Spleen (tissue), 11 donors: ENCODE measurements around the gene PRRG1. TPM values are rescaled to one million over a fixed set of nuclear protein-coding genes. Genes with fewer than 3 reads are reported as not detected.

Experiments used
- DNase-seq: peaks from one replicate; pipeline ENCODE4 v3.0.0-alpha.2; 2020
- H3K27ac ChIP-seq, 8 donors: fragments of 200-600 bp; sonication (generic) in 7 of 8; 1 replicate in 4 of 8; 2 replicates in 4 of 8; pipeline versions ENCODE4 v1.5.0 to v1.8.0; 2016 to 2021; ENCODE audit warnings: inconsistent platforms in 4 of 8, mild to moderate bottlenecking in 4 of 8, moderate library complexity in 1 of 8
- H3K27me3 ChIP-seq, 7 donors: fragments of 200-600 bp; sonication (generic) in 6 of 7; replicated peaks in 1 of 7; 1 replicate in 4 of 7; 2 replicates in 3 of 7; pipeline versions ENCODE4 v1.5.0 to v1.8.0; 2016 to 2021; ENCODE audit warnings: inconsistent platforms in 3 of 7, mild to moderate bottlenecking in 1 of 7
- H3K36me3 ChIP-seq, 6 donors: fragments of 200-600 bp; sonication (generic) in 5 of 6; 1 replicate in 4 of 6; 2 replicates in 2 of 6; pipeline versions ENCODE4 v1.5.0 to v1.8.0; 2016 to 2021; ENCODE audit warnings: inconsistent platforms in 2 of 6
- H3K4me1 ChIP-seq, 6 donors: fragments of 200-600 bp; sonication (generic) in 5 of 6; 1 replicate in 3 of 6; 2 replicates in 3 of 6; pipeline versions ENCODE4 v1.5.0 to v1.8.0; 2016 to 2021; ENCODE audit warnings: inconsistent platforms in 3 of 6
- H3K4me3 ChIP-seq, 8 donors: fragments of 200-600 bp; sonication (generic) in 7 of 8; 1 replicate in 4 of 8; 2 replicates in 4 of 8; pipeline versions ENCODE4 v1.5.0 to v1.8.0; 2016 to 2021; ENCODE audit warnings: inconsistent platforms in 4 of 8, mild to moderate bottlenecking in 4 of 8, moderate library complexity in 2 of 8
- H3K9me3 ChIP-seq, 8 donors: fragments of 200-600 bp; sonication (generic) in 7 of 8; 1 replicate in 4 of 8; 2 replicates in 4 of 8; pipeline versions ENCODE4 v1.5.0 to v1.8.0; 2016 to 2021; ENCODE audit warnings: inconsistent platforms in 4 of 8
- CTCF ChIP-seq, 11 experiments: fragments of 200-600 bp in 7 of 11; fragments of 450-650 bp in 4 of 11; sonication (generic) in 4 of 11; IDR thresholded peaks in 8 of 11; conservative IDR thresholded peaks in 3 of 11; 1 replicate in 7 of 11; 2 replicates in 4 of 11; pipeline versions ENCODE4 v1.4.0 to v1.8.0; 2016 to 2021; ENCODE audit warnings: antibody characterized with exemption in 11 of 11, inconsistent platforms in 4 of 11, mild to moderate bottlenecking in 1 of 11
- POLR2A ChIP-seq, 3 donors: fragments of 450-650 bp; IDR thresholded peaks; one replicate each; pipeline ENCODE4 v1.5.1; 2017; ENCODE audit warnings: antibody characterized with exemption in 3 of 3, mild to moderate bottlenecking in 1 of 3
- POLR2AphosphoS5 ChIP-seq, 3 donors: sonication (generic); formaldehyde crosslinking; IDR thresholded peaks; one replicate each; pipeline ENCODE4 v1.5.1; 2017; ENCODE audit warnings: antibody characterized with exemption in 3 of 3
- WGBS, 5 donors: extraction: QIAGEN DNeasy Blood & Tissue Kit in 3 of 5; methylation state at CpG; one replicate each; pipeline versions ENCODE4 v1.1.5 to v1.1.7; 2013 to 2018; 5-methylcytosine and 5-hydroxymethylcytosine counted together
- intact Hi-C: fragments of 100-400 bp; cut with DNase I; formaldehyde crosslinking; loops from one replicate; pipeline ENCODE4 v1.15.0; 2023; ENCODE audit warnings: low total_unique reads
- polyA plus RNA-seq, 3 donors: library from polyadenylated mRNA; stranded (reverse); fragments of 200-250 nt; gene quantifications; one replicate each; pipeline ENCODE4 v1.2.1, GENCODE V29; 2013
- total RNA-seq, 7 donors: library from RNA; depleted of rRNA in 3 of 7; stranded (reverse); fragments of >200 nt in 3 of 7; fragmentation: NEBNext Ultra II Directional in 4 of 7; extraction: Animal tissue kit (Norgen Biotek cat#: 25700) in 4 of 7; gene quantifications; one replicate each; pipeline versions ENCODE4 v1.1.0 to v1.2.1, GENCODE V29; 2016 to 2021
- donor health status: healthy with polysubstance abuse.
- donor health status: DM: no; HTN: no; CAD: no; lungs with moderate emphysema.
- donor health status: DM: no; HTN: no; CAD: no.
- donor health status: Bipolar disorder and iron deficiency.
- donor health status: healthy.
- donor health status: DM: no; HTN: no; CAD: no.
- donor health status: DM: yes; HTN: yes; CAD: no.

Gene PRRG1
- total and polyA plus RNA-seq, 10 donors = 0.41 to 12.0 (median 5.6) TPM

- Histone ChIP-seq H3K9me3 (no peaks in the 10 kb centered on the region), H3K4me1 (no peaks in the 10 kb centered on the region), H3K4me3 (no peak overlapping the region), H3K36me3 (no peaks in the 10 kb centered on the region), H3K27me3 (peaks cover 0 to 7% (median 0%) of the 10 kb centered on the region in 7 donors), H3K27ac (no peak overlapping the region)
- intact Hi-C loops = no loop called here
- TF ChIP-seq POLR2A (IDR thresholded peaks at IDR 0.05) (no peak), POLR2AphosphoS5 (IDR thresholded peaks at IDR 0.05) (no peak), CTCF (IDR thresholded peaks at IDR 0.05 in 8 of 11, conservative IDR thresholded peaks at IDR 0.05 in 3 of 11) (no peak)
- WGBS, 5 donors = 64 to 98% (median 86%) methylated on average over 3 of the region's 3 CpGs
- no peak for DNase-seq
These were observed 119.1 kb downstream of the PRRG1 start for GRCh38 chrX:37468124-37468739.

- intact Hi-C loops = no loop called here
- WGBS, 5 donors = 76 to 100% (median 82%) methylated on average over 3 of the region's 3 CpGs
- no peak overlapping the region for H3K27ac ChIP-seq
- H3K9me3 ChIP-seq = no peaks in the 10 kb centered on the region
- TF ChIP-seq POLR2AphosphoS5 (IDR thresholded peaks at IDR 0.05) = no peak
- no peak for TF ChIP-seq CTCF (IDR thresholded peaks at IDR 0.05 in 8 of 11, conservative IDR thresholded peaks at IDR 0.05 in 3 of 11)
- no peak for TF ChIP-seq POLR2A (IDR thresholded peaks at IDR 0.05)
- DNase-seq = no peak
- peaks cover 0 to 7% (median 0%) of the 10 kb centered on the region in 7 donors for H3K27me3 ChIP-seq
- H3K4me1 ChIP-seq = no peaks in the 10 kb centered on the region
- H3K4me3 ChIP-seq = no peak overlapping the region
- no peaks in the 10 kb centered on the region for H3K36me3 ChIP-seq
These were observed 121.5 kb downstream of the PRRG1 start for GRCh38 chrX:37470711-37471110.

- intact Hi-C loops = no loop called here
- no peak for DNase-seq
- H3K4me3 ChIP-seq = no peak overlapping the region
- H3K4me1 ChIP-seq = no peaks in the 10 kb centered on the region
- H3K36me3 ChIP-seq = no peaks in the 10 kb centered on the region
- TF ChIP-seq POLR2AphosphoS5 (IDR thresholded peaks at IDR 0.05) (no peak), CTCF (IDR thresholded peaks at IDR 0.05 in 8 of 11, conservative IDR thresholded peaks at IDR 0.05 in 3 of 11) (no peak), POLR2A (IDR thresholded peaks at IDR 0.05) (no peak)
- WGBS, 5 donors = 82 to 96% (median 87%) methylated on average over 6 of the region's 6 CpGs
- H3K27me3 ChIP-seq = peaks cover 0 to under 1% (median 0%) of the 10 kb centered on the region in 7 donors
- H3K27ac ChIP-seq = no peak overlapping the region
- no peaks in the 10 kb centered on the region for H3K9me3 ChIP-seq
These were observed 123.7 kb downstream of the PRRG1 start for GRCh38 chrX:37472836-37473235.

GRCh38 chrX:37474478-37474877, 125.3 kb downstream of the PRRG1 start:
- Histone ChIP-seq H3K9me3 (no peaks in the 10 kb centered on the region), H3K27me3 (peaks cover 0 to 11% (median 0%) of the 10 kb centered on the region in 7 donors), H3K4me3 (no peak overlapping the region), H3K4me1 (no peaks in the 10 kb centered on the region), H3K27ac (no peak overlapping the region), H3K36me3 (no peaks in the 10 kb centered on the region)
- WGBS, 5 donors = 46 to 88% (median 80%) methylated on average over 5 of the region's 5 CpGs
- TF ChIP-seq CTCF (IDR thresholded peaks at IDR 0.05 in 8 of 11, conservative IDR thresholded peaks at IDR 0.05 in 3 of 11) = no peak
- no peak for TF ChIP-seq POLR2A (IDR thresholded peaks at IDR 0.05)
- no peak for TF ChIP-seq POLR2AphosphoS5 (IDR thresholded peaks at IDR 0.05)
- no peak for DNase-seq
- intact Hi-C loops = no loop called here
